Measurements from ENCODE around the gene ARMC10.
"Not testable (repeated sequence)": the region's sequence is repeated elsewhere in the genome, so short reads cannot be mapped to it uniquely, and the experiment has no call there.

The ARMC10 gene

GRCh38 chr7:103142494-103142893 is 67.6 kb downstream of the ARMC10 start:
- H3K36me3 ChIP-seq (ENCODE audit: insufficient read depth, low read length): peaks cover 24% of the 10 kb centered on the region
- no peak overlapping the region for H3K4me2 ChIP-seq (ENCODE audit: low read length)
- no peaks in the 10 kb centered on the region for H3K9me3 ChIP-seq (ENCODE audit: low read length)
- no peak for TF ChIP-seq EZH2 (IDR thresholded peaks at IDR 0.05; ENCODE audit: borderline replicate concordance, low read length)
- no peak overlapping the region for H3K9ac ChIP-seq (ENCODE audit: low read length)
- no peaks in the 10 kb centered on the region for H3K27me3 ChIP-seq (ENCODE audit: insufficient read depth, low read length)
- H3F3A ChIP-seq (ENCODE audit: insufficient read depth, low read length): no peaks in the 10 kb centered on the region
- H3K4me3 ChIP-seq (ENCODE audit: low read depth, low read length, poor library complexity, severe bottlenecking): no peak overlapping the region
- no peak overlapping the region for H2AFZ ChIP-seq (ENCODE audit: low read length)
- H3K27ac ChIP-seq (ENCODE audit: low read depth, low read length, poor library complexity, severe bottlenecking): no peak overlapping the region
- H3K4me1 ChIP-seq (ENCODE audit: insufficient read depth, low read length, severe bottlenecking): peaks cover 25% of the 10 kb centered on the region
- no peaks in the 10 kb centered on the region for H3K9me2 ChIP-seq (ENCODE audit: low read depth, low read length)
- H3K79me2 ChIP-seq (ENCODE audit: insufficient read depth, low read length): peaks cover 58% of the 10 kb centered on the region
- H4K20me1 ChIP-seq (ENCODE audit: insufficient read depth, low read length): no peaks in the 10 kb centered on the region

GRCh38 chr7:103143868-103144267 is 68.9 kb downstream of the ARMC10 start:
- H3K27me3 ChIP-seq (ENCODE audit: insufficient read depth, low read length): no peaks in the 10 kb centered on the region
- no peak overlapping the region for H3K9ac ChIP-seq (ENCODE audit: low read length)
- peaks cover 24% of the 10 kb centered on the region for H3K36me3 ChIP-seq (ENCODE audit: insufficient read depth, low read length)
- H3K4me3 ChIP-seq (ENCODE audit: low read depth, low read length, poor library complexity, severe bottlenecking): no peak overlapping the region
- H3K27ac ChIP-seq (ENCODE audit: low read depth, low read length, poor library complexity, severe bottlenecking): no peak overlapping the region
- no peaks in the 10 kb centered on the region for H3K9me2 ChIP-seq (ENCODE audit: low read depth, low read length)
- no peak overlapping the region for H3K4me2 ChIP-seq (ENCODE audit: low read length)
- no peaks in the 10 kb centered on the region for H4K20me1 ChIP-seq (ENCODE audit: insufficient read depth, low read length)
- H3K4me1 ChIP-seq (ENCODE audit: insufficient read depth, low read length, severe bottlenecking): peaks cover 25% of the 10 kb centered on the region
- TF ChIP-seq EZH2 (IDR thresholded peaks at IDR 0.05; ENCODE audit: borderline replicate concordance, low read length) (no peak), CTCF (IDR thresholded peaks at IDR 0.05; ENCODE audit: low read length) (no peak)
- no peaks in the 10 kb centered on the region for H3K9me3 ChIP-seq (ENCODE audit: low read length)
- H3F3A ChIP-seq (ENCODE audit: insufficient read depth, low read length): no peaks in the 10 kb centered on the region
- H3K79me2 ChIP-seq (ENCODE audit: insufficient read depth, low read length): peaks cover 70% of the 10 kb centered on the region
- H2AFZ ChIP-seq (ENCODE audit: low read length): no peak overlapping the region

DNA sequence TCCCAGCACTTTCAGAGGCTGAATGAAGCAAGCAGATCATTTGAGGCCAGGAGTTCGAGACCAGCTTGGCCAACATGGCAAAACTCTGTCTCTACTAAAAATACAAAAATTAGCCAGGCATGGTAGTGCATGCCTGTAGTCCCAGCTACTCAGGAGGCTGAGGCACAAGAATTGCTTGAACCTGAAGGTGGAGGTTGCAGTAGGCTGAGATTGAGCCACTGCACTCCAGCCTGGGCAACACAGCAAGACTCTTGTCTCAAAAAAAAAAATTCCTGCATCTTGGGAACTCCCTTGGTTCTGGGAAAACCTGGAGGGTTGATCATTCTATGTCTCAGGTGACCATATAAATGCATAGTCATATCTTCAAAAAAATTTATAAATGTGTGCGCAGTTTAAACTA is 69.8 kb downstream of the ARMC10 start:
- H3K9me3 ChIP-seq (ENCODE audit: low read length); H3K4me3 ChIP-seq (ENCODE audit: low read depth, low read length, poor library complexity, severe bottlenecking); H3K27ac ChIP-seq (ENCODE audit: low read depth, low read length, poor library complexity, severe bottlenecking); H4K20me1 ChIP-seq (ENCODE audit: insufficient read depth, low read length); H3K9me2 ChIP-seq (ENCODE audit: low read depth, low read length); H3K4me2 ChIP-seq (ENCODE audit: low read length); H3F3A ChIP-seq (ENCODE audit: insufficient read depth, low read length); H3K27me3 ChIP-seq (ENCODE audit: insufficient read depth, low read length); H3K9ac ChIP-seq (ENCODE audit: low read length); H2AFZ ChIP-seq (ENCODE audit: low read length): not testable (repeated sequence)
- Histone ChIP-seq H3K36me3 (ENCODE audit: insufficient read depth, low read length) (peaks cover 24% of the 10 kb centered on the region), H3K79me2 (ENCODE audit: insufficient read depth, low read length) (peaks cover 63% of the 10 kb centered on the region), H3K4me1 (ENCODE audit: insufficient read depth, low read length, severe bottlenecking) (peaks cover 29% of the 10 kb centered on the region)

DNA sequence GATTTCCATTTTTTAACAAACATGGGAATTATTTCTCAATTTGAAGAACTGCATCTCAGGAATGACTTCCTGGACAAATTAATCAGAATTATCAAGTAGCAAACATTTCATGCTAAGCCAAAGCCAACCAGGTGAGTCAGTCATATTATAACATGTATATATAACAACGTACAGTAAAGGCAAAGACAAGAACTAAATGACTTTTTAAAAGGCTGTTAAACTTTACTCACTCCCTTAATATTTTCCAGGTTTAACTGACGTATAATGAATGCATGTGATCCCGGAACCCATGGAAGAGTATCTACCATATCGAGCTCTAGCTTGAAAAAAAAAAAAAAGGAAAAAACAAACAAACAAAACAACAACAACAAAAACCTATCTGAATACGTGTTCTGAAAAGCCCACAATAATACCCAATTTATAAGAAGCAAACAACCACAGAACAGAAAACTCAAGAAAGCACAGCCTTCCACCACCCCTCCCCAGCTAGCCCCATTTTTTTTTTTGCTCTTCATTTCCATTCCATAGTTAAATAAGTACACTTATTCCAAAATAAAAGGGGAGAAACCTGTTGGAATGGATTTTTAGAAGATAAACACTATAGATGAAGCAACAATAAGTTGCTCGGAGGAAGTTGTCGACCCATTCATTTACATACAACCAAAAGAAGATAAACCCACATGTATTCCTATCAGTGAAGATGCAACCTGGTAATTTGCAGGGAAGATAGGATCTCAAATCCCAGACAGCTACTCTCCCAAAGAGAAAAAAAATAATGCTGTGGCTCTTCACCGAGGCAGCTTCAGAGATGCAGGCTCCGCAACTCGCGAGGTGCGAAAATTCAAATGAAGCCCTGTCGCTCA is 73.4 kb downstream of the ARMC10 start:
- Histone ChIP-seq H3K9me2 (ENCODE audit: low read depth, low read length) (no peaks in the 10 kb centered on the region), H3K9me3 (ENCODE audit: low read length) (no peaks in the 10 kb centered on the region), H3K4me1 (ENCODE audit: insufficient read depth, low read length, severe bottlenecking) (peaks cover 37% of the 10 kb centered on the region), H3K4me2 (ENCODE audit: low read length) (peak overlapping the region; percentile 83), H3F3A (ENCODE audit: insufficient read depth, low read length) (no peaks in the 10 kb centered on the region), H2AFZ (ENCODE audit: low read length) (0 out of 2 replicates have a peak overlapping the region, but pooled peaks have one; percentile 1), H3K27me3 (ENCODE audit: insufficient read depth, low read length) (no peaks in the 10 kb centered on the region), H4K20me1 (ENCODE audit: insufficient read depth, low read length) (no peaks in the 10 kb centered on the region), H3K36me3 (ENCODE audit: insufficient read depth, low read length) (peaks cover 7% of the 10 kb centered on the region; the same call in 1 of the 2 replicates), H3K79me2 (ENCODE audit: insufficient read depth, low read length) (peaks cover 52% of the 10 kb centered on the region), H3K27ac (ENCODE audit: low read depth, low read length, poor library complexity, severe bottlenecking) (peak overlapping the region; percentile 87), H3K4me3 (ENCODE audit: low read depth, low read length, poor library complexity, severe bottlenecking) (peak overlapping the region; percentile 74), H3K9ac (ENCODE audit: low read length) (peak overlapping the region; percentile 84)
- TF ChIP-seq CTCF (IDR thresholded peaks at IDR 0.05; ENCODE audit: low read length) (no peak), EZH2 (IDR thresholded peaks at IDR 0.05; ENCODE audit: borderline replicate concordance, low read length) (no peak)
